HG03108 (cell line): ENCODE results near the gene JTB.
A peak's percentile ranks its signal among the peaks of the same experiment; 100 is the strongest.

Experiments used
- ATAC-seq: cut with Tn5 transposase; IDR thresholded peaks from one replicate; pipeline ENCODE4 v1.9.1; 2021; ENCODE audit warnings: moderate library complexity; ENCODE audit not compliant: unreplicated experiment

The JTB gene

DNA sequence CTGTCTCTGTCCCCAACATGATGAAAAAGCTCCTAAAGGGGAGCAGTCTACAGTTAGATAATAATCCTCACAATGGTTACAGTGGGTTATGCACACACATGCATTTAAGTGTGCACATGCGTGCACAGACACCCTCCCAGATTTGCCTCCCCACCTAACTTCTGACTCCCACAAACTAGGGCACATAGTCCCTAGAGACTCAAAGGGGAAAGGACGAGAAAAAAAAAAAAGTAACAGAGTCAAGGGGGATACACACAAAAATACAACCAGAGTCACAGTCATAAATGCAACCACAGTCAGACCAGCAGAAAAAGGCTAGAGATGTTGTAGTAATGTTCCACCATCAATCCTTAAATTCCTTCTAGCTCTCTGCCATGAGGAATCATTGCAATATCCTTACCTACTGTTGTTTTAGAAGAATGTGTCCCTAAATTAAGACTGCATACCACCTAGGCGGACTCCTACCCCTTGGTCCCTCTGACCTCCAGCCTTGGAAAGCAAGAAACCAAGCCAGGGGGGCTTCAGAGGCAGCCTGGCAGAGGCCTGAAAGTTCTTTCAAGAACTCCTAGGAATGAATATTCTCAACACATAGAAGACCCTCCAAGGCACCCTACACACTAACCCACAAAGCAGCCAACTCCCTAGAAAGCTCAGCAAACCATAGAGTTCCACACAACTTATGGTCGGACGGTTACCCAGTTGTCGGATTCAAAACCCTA, 20.3 kb downstream of the JTB start:
- no peak for ATAC-seq

DNA sequence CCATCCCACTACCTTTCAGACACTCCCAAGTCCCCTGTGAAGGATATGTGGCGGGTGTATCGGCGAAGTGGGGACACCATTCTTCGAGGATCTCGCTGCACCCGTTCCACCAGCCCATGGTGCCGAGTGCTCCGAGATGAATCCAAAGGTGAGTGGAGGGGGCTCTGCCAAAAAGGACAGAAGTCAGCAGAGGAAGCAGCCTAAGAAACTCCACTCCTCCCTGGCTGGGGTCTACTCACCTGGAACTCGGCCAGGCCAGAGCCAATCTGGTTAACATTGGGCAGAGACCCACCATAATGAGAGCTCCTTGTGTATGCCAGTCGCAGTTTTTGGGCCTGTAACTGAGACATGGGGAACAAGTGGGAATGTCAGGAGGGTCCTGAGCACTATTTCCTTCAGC, 22.6 kb downstream of the JTB start:
- no peak for ATAC-seq

DNA sequence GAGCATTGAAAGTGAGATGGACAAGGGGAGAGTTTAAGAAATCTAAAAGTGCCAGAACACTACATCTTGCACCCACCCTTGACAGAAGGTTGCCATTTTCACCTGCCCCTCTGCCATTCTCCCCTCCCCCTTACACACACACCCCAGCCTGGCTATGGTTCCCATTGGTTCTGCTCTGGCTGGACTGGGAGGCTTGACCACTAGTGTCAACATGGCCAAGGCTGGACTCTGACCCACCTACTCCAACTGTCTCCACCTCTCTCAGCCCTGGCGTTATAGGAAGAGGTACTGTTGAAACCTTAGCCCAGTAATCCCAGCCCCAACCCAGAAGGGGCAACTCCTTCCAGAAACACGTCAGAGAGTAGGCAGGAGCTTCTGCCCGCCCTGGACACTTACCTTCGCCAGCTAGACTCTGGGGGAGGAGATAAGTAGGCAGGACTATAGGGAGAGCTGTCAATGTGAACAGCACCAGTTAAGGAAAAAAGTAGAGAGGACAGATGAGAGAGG, 23.6 kb downstream of the JTB start:
- no peak for ATAC-seq

DNA sequence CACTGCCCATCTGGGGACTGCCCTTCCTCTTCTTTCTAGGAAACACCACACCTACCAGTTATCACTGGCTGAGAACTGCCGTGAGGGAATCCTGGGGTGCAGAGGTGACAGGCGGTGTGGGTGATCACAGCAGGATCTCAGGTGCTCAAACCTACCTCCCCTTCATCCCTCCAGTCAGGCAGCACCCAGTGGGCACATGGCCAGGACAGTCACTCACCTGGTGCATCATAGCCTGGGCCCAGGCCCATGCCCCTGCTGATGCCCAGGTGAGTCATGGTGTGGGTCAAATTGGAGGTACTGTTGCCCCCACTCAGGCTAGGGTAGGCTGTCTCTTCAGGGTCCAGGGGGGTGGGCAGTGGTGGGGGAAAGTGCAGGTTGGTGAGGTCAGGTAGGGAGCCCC, 25.7 kb downstream of the JTB start:
- ATAC-seq, result no peak

DNA sequence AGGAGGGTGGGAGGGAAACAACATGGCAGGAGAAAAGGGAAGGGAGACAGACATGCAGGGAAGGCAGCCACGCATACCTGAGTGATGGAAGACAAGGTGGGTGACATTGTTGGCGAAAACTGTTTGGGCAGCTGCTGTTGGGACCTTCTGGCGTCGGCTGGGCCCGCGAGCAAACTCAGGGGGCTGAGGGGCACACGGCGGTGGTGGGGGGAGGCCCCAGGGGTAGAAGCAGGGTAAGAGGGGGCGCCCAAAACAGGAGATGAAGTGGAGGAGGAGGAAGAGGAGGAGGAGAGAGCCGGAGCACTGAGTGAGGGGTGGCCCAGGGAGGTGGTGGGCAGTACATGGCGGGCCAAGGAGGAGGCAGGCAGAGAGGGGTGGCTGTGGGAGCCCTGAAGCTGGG, 26.3 kb downstream of the JTB start:
- no peak for ATAC-seq

DNA sequence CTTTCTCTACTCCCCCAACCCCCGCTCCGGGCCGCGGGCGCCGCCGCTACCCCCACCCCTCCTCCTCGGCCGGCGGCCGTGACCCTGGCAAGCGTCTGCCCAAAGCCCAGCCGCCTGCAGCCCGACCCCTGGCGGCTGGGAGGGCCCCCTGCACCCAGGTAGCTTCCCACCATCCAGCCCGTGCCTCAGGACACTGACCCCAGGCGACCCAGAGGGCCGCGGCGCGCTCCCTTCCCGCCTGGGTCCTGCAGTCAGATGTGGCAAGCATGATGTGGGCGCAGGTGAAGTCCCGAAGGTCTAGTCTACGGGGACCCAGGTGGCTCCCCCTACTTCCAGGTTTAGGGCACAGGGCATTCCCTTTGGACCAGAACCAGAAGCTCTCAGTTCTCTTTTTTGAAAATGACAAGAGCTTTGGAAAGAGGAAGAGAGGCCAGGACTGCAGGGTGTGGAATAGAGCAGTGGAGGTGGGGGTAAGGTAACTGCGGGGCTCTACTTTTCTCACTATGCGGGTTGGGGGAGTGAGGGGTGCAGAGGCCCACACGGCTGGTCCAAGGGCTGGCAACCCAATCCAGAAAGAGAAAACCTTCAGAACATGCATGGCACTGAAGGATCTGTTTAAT, 30.7 kb downstream of the JTB start, which contains the start of gene DENND4B:
Gene DENND4B (minus strand): TSS at position 97 of the 620 bp plus-strand sequence. CDS start 2,344 bp downstream, outside the sequence.
- peak; percentile 49 for ATAC-seq

DNA sequence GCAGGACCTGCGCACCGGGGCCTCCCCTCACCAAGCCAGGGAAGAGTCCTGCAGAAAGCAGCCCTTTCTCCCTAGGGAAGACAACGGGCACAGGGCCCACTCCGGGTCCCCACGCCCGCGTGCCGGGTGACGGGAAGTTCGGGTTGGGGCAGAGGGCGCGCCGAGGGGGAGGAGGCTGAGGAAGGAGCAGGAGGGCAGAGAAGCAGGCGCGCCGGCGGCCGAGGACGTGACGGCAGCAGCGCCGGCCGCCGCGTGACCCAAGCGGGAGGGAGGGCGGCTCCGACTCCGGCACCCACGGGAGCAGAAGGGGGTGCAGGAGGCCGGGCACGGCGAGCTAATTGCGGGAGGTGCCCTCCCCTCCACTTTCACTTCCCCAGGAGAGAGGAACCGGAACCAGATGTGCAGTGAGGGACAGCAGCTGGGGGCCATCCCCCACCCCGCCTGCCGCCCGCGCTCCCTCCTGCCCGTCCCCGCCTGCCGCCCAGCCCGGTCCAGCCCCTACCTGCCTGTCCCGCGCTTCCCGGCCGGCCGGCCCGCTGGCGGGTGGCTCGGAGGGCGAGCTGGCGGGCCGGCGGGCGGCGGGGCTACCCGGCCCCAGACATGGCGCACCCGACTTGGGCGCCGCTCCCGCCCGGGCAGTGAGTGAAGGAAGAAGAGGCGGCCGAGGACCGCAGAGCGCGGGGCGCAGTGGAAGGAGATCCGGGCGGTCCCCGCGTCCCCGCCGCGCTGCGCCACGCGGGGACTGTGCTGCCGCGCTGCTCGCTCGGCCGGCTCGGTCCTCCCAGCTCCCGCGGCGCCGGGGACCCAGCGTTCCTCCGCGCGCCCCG, 31.5 kb downstream of the JTB start:
- ATAC-seq, result peak; percentile 63

DNA sequence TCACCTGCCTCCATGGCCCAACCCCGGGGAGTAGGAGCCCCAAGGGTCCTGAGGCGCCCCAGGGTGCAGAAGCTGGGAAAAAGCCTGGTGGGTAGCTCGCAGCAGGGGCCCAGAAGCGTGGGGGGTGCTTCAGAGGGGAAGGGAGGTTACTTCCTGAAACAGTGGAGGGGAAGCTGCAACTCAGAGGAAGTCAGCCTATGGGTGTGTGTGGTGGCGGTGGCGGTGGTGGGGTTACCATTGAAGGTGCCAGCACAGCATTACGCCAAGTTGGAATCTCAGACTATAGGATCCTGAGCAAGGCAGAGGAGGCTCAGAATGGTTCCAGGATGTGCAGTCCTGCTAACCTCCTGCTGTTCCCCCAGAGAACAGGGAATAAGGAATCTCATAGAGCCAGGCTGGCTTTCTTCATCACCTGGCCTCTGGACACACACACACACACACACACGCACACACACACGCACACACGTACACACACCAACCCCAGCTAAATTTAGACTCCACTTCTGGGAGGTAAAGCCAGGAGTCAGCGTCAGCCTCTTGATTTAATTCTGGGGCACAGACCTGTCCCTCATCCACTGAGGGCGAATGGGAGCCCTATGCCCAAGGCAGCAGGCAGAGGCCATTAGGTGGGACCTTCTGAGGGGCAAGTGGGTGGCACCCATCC, 32.2 kb downstream of the JTB start:
- no peak for ATAC-seq

DNA sequence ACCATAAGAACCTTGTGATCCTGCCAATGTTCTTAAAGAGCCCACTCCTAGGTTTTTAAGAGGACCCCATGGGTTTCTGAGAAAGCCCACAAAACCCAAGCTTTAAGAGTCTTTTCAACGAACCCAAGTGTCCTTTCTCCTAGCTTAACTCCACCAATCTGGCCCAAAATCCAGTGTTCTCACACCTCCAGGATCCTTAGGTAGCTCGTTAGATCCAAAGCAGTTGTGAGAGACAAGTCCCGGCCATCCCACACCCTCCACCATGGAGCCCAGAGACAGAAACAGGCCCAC, 32.7 kb downstream of the JTB start:
- ATAC-seq, result no peak

DNA sequence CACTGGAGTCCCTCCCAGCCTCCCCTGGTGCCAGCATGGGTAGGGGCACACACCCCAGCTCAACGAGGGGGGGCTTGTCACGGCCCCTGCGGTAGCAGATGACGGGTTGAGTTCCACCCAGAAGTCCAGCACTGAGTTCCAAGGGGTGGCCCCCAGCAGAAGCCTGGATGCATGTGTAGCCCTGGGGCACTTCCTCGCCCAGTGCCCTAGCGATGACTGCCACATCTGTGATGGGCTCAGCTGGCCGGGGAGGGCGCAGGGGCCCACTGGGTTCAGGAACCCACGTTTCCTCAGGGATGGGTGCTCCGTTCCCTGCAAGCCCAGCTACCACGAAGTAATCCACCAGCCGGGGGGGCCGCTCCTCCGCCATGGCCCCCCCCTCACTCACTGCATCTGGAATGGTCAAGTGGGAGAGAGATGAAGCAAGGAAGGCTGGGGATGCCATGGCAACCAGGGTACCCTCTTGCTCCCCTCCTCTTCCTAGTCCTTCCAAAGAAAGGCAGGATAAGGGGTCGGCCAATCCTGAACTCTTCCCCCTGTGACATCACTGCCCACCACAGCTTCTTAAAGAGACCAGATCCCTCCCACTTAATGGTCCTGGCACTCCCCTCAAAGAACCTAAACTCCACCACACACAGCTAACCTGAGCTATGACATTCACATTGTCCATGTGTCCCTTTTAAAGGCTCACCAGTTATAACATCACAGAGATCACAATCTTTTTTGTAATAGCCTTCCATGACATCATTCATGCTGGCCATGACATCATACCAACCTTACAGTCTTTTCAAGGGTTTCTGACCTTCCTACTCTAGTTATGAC, 33.3 kb downstream of the JTB start:
- no peak for ATAC-seq

DNA sequence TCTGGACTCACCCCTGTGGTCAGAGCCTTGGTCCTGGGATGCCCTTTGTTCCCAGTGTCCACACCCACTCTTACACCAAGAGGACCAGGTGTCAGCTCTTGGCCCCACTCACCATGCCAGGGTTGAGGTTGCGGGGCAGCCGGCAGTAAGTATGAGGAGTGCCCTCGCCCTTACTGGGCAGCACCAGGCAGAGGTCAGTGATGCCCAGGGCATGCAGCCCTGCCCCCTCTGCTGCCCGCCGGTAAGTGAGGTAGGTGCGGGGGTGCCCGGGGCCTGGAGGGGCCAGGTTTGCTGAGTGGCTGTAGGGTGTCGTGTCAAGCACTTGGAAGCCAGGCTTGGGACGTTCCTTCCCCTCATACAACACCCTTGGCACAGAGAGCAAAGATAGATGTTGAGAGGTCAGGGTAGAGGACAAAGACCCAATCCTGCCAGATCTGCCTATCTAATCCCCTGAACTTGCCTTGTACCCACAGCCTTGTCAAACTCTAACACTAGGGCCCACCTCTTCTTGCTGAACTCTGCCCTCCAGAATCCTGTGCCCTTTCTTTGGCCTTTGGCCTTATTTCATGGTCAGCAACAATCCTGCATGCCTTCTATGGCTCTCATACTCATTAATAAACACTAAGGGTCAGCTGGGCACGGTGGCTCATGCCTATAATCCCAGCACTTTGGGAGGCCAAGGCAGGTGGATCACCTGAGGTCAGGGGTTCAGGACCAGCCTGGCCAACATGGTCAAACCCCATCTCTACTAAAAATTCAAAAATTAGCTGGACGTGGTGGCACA, 34.5 kb downstream of the JTB start:
- ATAC-seq, result no peak

DNA sequence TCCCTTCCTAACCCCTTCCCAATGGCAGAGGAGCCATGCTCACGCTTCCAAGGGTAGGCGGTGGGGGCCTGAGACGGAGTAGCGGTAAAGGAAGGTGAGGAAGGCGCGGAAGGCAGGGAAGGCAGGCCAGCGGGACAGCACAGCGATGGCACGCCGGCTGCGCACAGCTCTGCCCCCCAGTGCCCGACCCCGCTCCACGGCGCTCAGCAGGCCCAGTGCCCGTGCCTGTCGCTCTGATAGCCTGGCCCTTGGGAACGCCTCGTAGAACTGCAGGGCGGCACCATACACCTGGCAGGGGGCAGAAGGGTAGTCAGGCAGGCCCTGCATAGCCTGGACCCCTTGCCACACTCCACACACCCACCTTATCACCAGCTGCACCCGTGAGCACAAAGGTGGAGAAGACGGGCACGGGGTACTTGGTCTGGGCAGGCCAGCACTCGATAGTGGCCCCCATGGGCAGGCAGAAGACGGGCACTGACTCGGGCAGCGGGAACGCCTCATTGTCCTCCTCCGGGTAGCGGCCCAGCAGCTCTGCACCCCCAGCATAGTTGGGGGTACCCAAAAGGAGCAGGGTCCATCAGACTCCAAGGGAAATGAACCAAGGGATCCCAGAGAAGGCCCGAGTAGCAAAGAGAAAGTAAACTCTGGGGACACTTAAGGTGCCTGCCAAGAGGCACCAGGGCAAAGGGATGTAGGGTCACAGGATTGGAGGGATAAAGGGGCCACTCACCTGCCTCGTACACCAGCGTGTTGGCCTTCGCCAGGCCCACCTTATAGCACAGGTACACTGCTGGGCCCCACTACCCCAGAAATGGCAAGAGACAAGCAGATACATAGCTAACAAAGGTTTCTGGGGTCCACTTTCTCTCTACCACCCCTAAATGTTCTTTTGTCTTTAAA, 35.4 kb downstream of the JTB start:
- ATAC-seq, result no peak

DNA sequence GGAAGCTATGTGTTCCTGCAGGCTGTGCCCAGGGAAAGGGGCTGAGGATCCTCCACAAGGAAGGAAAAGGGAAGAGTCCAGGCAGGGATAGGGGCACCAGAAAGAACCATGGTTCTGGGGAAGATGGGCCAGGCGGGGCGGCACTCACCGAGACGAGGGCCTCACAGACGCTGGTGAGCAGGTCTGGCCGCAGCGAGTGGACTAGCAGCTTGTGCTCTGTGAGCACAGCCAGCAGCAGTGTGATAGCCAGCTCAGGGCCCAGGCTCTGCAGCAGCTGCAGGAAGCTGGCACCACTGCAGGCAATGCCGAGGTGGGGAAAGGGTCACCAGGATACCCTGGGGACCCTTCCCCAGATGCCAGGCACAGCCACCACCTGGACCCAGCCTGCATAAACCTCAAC, 36.7 kb downstream of the JTB start:
- no peak for ATAC-seq

DNA sequence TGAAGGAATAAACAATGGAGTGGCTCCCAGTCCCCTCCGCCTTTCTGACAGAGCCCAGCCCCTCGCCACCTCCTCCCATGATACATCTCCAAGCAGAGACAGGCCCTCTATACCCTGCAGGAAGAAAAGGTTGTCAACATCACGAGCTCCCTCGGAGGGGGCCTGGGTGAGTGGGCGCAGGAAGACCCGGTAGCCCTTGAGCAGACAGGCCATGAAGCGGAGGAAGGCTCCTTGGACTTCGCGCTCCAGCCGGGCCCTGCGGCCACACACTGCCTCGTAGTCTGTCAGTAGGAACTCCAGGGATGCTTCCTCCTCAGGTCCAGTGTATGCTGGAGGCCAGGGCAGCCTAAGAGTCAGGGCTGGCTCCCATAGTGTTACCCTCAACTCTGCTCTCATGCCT, 38.0 kb downstream of the JTB start:
- no peak for ATAC-seq

DNA sequence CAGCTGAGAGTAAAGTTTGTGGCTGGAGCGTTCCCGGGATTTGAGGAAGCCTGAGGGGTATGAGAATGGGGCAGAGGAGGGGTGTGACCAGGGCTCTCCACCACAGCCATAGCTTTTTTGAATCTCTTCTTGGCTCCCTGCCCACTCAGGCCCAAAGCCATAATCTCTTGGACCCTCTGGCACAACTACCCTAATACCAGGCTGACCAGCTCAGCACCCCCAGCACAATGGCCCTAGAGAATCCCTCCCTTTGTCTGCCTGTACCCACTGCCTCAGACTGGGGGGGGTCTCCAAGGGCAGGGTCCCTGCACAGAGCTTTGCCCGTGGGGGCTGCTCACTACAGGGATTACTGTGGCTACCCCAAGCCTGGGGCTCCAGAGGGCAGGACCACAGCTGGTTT, 38.5 kb downstream of the JTB start:
- ATAC-seq, result no peak

DNA sequence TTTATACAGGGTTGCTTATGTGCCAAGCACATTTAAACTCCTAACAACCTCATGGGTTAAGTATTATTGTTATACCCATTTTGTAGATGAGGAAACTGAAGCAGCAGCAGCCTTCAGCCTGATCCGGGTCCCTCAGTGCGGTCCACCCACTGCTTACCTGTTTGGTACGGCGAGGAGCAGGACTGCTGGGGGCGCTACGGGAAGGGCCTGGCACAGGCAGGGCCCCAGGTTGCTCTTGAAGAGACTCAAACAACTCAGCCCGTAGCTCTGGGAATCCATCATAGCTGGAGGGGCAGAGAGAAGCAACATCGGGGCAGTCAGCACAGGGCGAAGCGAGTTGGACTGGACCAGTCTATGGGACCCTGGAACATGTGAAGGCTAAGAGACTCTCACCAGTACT, 40.1 kb downstream of the JTB start:
- ATAC-seq, result no peak

DNA sequence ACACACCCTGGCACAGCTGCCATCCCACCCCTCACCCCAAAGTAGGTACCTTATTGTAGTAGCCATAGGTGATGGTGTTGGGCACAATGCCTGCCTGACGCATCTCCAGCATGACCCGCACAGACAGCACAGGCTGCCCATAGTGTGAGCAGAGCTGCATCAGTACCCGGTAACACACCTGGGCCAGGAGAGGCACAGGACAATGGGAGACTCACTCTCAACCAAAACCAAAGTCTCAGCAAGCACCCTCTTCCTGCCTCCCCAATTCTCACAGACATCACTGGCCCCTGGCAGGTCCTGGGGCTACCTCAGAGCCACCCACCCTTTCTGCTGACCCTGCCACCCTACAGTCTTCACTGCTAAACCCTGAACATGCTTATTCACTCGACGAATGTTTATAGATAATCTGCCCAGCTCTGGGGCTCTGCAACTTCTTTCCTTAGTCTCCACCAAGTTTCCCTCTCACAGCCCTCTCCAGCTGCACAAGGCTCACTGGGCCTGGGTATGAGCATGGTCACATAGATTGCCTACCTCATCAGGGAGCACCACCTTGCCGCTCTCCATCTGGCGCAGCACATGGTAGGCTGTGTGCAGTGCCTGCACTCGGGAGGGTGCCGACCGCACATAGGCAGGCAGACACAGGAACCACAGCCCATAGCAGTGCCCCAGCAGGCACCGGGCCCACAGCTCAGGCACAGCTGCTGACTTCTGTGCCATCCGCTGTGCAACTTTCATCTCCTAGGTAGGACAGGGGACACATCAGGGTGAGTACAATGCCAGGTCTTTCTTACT, 41.3 kb downstream of the JTB start:
- ATAC-seq, result no peak

DNA sequence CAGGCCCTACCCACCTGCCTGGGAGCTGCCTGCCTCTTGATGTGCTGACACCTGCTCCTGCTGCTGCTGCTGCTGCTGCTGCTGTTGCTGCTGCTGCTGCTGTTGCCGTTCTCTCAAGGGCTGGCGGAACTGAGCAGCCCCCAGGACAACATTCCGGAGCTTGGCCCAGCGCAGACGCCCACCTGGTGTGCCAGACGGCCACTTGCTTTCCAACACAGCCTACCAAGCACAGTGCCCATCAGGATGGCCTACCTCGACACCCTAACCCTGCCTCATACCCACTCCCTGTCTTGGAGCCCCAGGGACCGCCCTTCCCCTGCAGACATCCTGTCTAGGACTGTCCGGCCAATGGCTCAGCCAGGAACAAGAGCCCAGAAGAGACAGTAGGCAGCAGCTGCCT, 42.7 kb downstream of the JTB start:
- ATAC-seq, result no peak
